ENCODE results near the gene SUSD6. TPM values are rescaled to one million over a fixed set of nuclear protein-coding genes. Genes with fewer than 3 reads are reported as not detected.

SUSD6 gene
- total RNA-seq, 4 donors from 2014 or later = 11.9 to 26.3 (median 16.2) TPM

DNA sequence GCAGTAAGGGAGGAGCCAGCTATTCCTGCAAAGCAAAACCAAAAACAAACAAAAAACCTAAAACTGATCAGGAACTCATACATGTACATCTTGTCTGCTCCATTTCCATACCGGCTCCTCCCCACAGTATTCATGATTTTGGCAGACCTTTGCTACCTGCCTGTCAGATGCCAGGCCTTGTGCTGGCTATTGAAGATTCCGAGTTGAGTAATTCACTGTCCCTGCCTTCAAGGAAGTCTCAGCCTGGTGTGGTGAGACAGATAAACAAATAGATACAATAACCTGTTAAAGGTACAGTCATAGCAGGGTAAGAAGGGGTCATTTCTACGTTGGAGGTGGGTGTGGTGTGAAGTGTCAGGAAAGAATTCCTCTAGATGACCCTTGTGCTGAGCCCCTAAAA is 42.7 kb downstream of the SUSD6 start:
- no peaks in the 10 kb centered on the region for H3K36me3 ChIP-seq
- peak overlapping the region; percentile 59 to 72 (median 62) for H3K27ac ChIP-seq
- no peak overlapping the region for H3K4me3 ChIP-seq
- no peaks in the 10 kb centered on the region for H3K9me3 ChIP-seq
- DNase-seq (no peak), ATAC-seq (peak; percentile 29 to 75)
- in situ Hi-C loops (cut with MboI; ENCODE audit: low sequenced_read_pairs in 4 of 4) (no loop called here), intact Hi-C loops (cut with DNase I; ENCODE audit: low total_unique reads) (no loop called here)
- H3K27me3 ChIP-seq = no peaks in the 10 kb centered on the region
- TF ChIP-seq, protein P1, sequence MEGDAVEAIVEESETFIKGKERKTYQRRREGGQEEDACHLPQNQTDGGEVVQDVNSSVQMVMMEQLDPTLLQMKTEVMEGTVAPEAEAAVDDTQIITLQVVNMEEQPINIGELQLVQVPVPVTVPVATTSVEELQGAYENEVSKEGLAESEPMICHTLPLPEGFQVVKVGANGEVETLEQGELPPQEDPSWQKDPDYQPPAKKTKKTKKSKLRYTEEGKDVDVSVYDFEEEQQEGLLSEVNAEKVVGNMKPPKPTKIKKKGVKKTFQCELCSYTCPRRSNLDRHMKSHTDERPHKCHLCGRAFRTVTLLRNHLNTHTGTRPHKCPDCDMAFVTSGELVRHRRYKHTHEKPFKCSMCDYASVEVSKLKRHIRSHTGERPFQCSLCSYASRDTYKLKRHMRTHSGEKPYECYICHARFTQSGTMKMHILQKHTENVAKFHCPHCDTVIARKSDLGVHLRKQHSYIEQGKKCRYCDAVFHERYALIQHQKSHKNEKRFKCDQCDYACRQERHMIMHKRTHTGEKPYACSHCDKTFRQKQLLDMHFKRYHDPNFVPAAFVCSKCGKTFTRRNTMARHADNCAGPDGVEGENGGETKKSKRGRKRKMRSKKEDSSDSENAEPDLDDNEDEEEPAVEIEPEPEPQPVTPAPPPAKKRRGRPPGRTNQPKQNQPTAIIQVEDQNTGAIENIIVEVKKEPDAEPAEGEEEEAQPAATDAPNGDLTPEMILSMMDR (IDR thresholded peaks at IDR 0.05 in 4 of 5, conservative IDR thresholded peaks at IDR 0.05 in 1 of 5) = no peak
- no peak for TF ChIP-seq POLR2A (IDR thresholded peaks at IDR 0.05)
- peaks cover 66 to 89% of the 10 kb centered on the region in 2 donors for H3K4me1 ChIP-seq

DNA sequence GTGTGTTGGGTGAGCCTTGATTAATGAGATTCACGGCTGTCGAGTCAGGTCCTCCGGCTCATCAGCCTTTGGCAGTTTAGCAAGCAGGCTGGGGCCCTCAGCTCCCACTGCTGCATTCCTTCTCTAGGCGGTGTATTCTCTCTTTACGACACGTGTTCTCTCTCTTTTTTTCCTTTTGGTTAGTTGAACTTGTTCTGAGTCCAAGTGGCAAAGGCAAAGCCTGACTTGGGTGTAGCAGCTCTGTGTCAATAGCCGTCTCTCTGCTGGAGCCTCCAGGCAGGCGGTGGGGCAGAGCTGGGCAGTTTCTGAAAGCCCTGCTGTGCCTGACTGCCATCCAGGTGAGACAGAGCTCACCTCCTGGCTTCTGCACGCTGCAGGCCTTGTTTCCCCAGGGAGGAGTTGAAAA is 46.6 kb downstream of the SUSD6 start:
- peaks cover 0 to 6% of the 10 kb centered on the region in 2 donors for H3K36me3 ChIP-seq
- intact Hi-C loops (cut with DNase I; ENCODE audit: low total_unique reads) = no loop called here
- no peak overlapping the region for H3K4me3 ChIP-seq
- H3K27ac ChIP-seq = peak overlapping the region; percentile 38 to 65 (median 51)
- no peaks in the 10 kb centered on the region for H3K27me3 ChIP-seq
- H3K4me1 ChIP-seq = peaks cover 50 to 76% of the 10 kb centered on the region in 2 donors
- DNase-seq = no peak
- peak; percentile 25 to 56 for ATAC-seq
- TF ChIP-seq POLR2A (IDR thresholded peaks at IDR 0.05) = no peak
- TF ChIP-seq, protein P1 (IDR thresholded peaks at IDR 0.05 in 4 of 5, conservative IDR thresholded peaks at IDR 0.05 in 1 of 5) = no peak
- no peaks in the 10 kb centered on the region for H3K9me3 ChIP-seq
- in situ Hi-C loops (cut with MboI; ENCODE audit: low sequenced_read_pairs in 4 of 4) = no loop called here

DNA sequence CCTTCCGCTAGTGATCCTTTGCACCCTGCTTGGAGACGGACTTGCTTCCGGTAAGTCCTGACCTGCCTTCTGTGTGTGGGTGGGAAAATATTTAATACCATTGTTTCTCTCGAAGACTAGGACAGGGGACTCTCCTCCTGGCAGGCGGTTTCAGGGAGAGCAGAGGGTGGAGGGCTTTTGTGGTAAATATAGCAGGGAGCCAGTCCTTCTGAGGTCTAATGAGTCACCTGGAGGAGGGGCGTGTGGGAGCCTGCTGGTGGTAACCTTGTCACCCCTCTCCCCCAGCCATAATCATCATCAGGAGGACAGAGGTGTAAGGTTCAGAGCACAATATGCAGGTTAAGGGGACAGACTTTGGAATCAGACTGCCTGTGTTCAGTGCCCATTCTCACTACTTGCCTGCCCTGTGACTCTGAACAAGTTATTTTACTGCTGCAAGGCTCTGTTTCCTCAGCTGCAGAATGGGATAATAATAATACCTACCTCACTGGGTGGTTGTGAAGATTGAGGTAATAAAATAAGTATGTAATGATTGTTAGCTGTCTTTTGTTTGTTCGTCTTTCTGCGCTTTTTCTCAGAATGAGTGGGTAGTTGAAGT is 47.4 kb downstream of the SUSD6 start:
- H3K9me3 ChIP-seq = no peaks in the 10 kb centered on the region
- peaks cover 52 to 76% of the 10 kb centered on the region in 2 donors for H3K4me1 ChIP-seq
- TF ChIP-seq POLR2A (IDR thresholded peaks at IDR 0.05) = no peak
- TF ChIP-seq, protein P1 (IDR thresholded peaks at IDR 0.05 in 4 of 5, conservative IDR thresholded peaks at IDR 0.05 in 1 of 5) = no peak
- intact Hi-C loops (cut with DNase I; ENCODE audit: low total_unique reads) (no loop called here), in situ Hi-C loops (cut with MboI; ENCODE audit: low sequenced_read_pairs in 4 of 4) (no loop called here)
- H3K27me3 ChIP-seq = no peaks in the 10 kb centered on the region
- H3K27ac ChIP-seq = peak overlapping the region; percentile 38 to 65 (median 51)
- DNase-seq (no peak), ATAC-seq (peak in 1 of 2 donors; percentile 15)
- H3K4me3 ChIP-seq = no peak overlapping the region
- H3K36me3 ChIP-seq = peaks cover 0 to 6% of the 10 kb centered on the region in 2 donors

DNA sequence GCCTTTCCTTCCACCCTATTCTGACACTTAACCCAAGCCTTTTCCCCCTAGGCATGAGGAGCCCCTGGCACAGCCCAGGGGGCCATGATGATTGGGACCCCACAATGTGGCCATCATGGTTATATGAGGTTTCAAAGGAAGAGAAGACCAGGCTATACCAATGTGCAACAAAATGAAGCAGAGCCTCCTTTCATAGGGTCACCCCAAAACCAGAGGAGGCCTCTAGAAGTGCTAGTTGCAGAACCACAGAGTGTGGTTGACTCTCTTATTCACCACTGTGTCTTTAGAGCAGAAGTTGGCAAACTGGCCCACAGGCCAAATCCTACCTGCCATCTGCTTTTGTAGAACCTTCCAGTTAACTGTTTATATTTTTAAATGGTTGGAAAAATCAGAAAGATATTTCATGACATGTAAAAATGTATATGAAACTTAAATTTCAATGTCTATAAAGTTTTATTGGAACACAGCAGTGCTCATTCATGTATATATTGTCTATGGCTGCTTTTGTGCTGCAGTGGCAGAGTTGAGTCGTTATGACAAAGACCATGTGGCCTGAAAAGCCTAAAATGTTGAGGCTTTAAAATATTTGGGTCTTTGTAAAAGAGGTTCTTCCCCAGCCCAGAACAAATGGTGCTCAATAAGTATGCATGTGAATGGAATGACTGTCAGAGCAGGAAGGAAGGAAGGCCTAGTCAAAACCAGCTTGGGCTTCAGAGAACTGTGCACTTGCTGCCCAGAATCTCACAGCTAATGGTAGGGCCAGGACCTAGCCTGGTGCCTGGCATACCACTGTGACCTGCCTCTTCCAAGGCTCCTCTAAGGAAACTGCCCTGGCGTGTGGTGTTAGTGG is 49.2 kb downstream of the SUSD6 start:
- Histone ChIP-seq H3K9me3 (no peaks in the 10 kb centered on the region), H3K4me1 (peaks cover 56 to 80% of the 10 kb centered on the region in 2 donors), H3K4me3 (no peak overlapping the region), H3K36me3 (peaks cover 0 to 6% of the 10 kb centered on the region in 2 donors), H3K27ac (peak overlapping the region in 1 of 4 donors; percentile 8), H3K27me3 (no peaks in the 10 kb centered on the region)
- no peak for DNase-seq
- intact Hi-C loops (cut with DNase I; ENCODE audit: low total_unique reads) (no loop called here), in situ Hi-C loops (cut with MboI; ENCODE audit: low sequenced_read_pairs in 4 of 4) (no loop called here)
- TF ChIP-seq, protein P1 (IDR thresholded peaks at IDR 0.05 in 4 of 5, conservative IDR thresholded peaks at IDR 0.05 in 1 of 5) = no peak
- no peak for TF ChIP-seq POLR2A (IDR thresholded peaks at IDR 0.05)
- ATAC-seq = no peak
